ENCODE measurements around the gene PSMB5.
A peak's percentile ranks its signal among the peaks of the same experiment; 100 is the strongest.

The PSMB5 gene

GRCh38 chr14:22980672-22981089 lies 54.0 kb downstream of the PSMB5 start:
- Histone ChIP-seq H3K36me3 (replicated peaks; ENCODE audit: low read depth, low read length) (no peaks in the 10 kb centered on the region), H3K9ac (ENCODE audit: low read length) (peak overlapping the region; percentile 39; the same call in 1 of the 2 replicates), H3K4me3 (ENCODE audit: low read length) (peak overlapping the region; percentile 72), H4K20me1 (ENCODE audit: insufficient read depth, low read length) (no peaks in the 10 kb centered on the region), H3K27ac (ENCODE audit: low read length) (no peak overlapping the region), H3K4me1 (ENCODE audit: low read length) (peaks cover 5% of the 10 kb centered on the region), H3K27me3 (ENCODE audit: low read depth, low read length) (no peaks in the 10 kb centered on the region), H3K9me3 (ENCODE audit: insufficient read depth, low read length) (no peaks in the 10 kb centered on the region), H3K79me2 (ENCODE audit: low read length) (no peaks in the 10 kb centered on the region), H3K4me2 (ENCODE audit: low read length) (peak overlapping the region; percentile 57), H2AFZ (ENCODE audit: low read depth, low read length) (peak overlapping the region; percentile 61; the same call in 1 of the 2 replicates)
- TF ChIP-seq CTCF (IDR thresholded peaks at IDR 0.05; ENCODE audit: low read depth, low read length) (no peak), EZH2phosphoT487 (IDR thresholded peaks at IDR 0.05; ENCODE audit: low read depth) (no peak)

GRCh38 chr14:22979748-22980392 lies 54.8 kb downstream of the PSMB5 start:
- H3K9ac ChIP-seq (ENCODE audit: low read length): no peak overlapping the region
- peak overlapping the region; percentile 53 for H3K4me3 ChIP-seq (ENCODE audit: low read length)
- H3K79me2 ChIP-seq (ENCODE audit: low read length): no peaks in the 10 kb centered on the region
- no peaks in the 10 kb centered on the region for H4K20me1 ChIP-seq (ENCODE audit: insufficient read depth, low read length)
- H3K9me3 ChIP-seq (ENCODE audit: insufficient read depth, low read length): no peaks in the 10 kb centered on the region
- H3K4me2 ChIP-seq (ENCODE audit: low read length): peak overlapping the region; percentile 31; the same call in 1 of the 2 replicates
- no peak for TF ChIP-seq EZH2phosphoT487 (IDR thresholded peaks at IDR 0.05; ENCODE audit: low read depth)
- TF ChIP-seq CTCF (IDR thresholded peaks at IDR 0.05; ENCODE audit: low read depth, low read length): no peak
- H3K27me3 ChIP-seq (ENCODE audit: low read depth, low read length): no peaks in the 10 kb centered on the region
- peaks cover 5% of the 10 kb centered on the region for H3K4me1 ChIP-seq (ENCODE audit: low read length)
- H3K36me3 ChIP-seq (replicated peaks; ENCODE audit: low read depth, low read length): no peaks in the 10 kb centered on the region
- peak overlapping the region; percentile 77; the same call in 1 of the 2 replicates for H2AFZ ChIP-seq (ENCODE audit: low read depth, low read length)
- H3K27ac ChIP-seq (ENCODE audit: low read length): no peak overlapping the region

- H3K9ac ChIP-seq (ENCODE audit: low read length): no peak overlapping the region
- H3K36me3 ChIP-seq (replicated peaks; ENCODE audit: low read depth, low read length): no peaks in the 10 kb centered on the region
- H3K9me3 ChIP-seq (ENCODE audit: insufficient read depth, low read length): no peaks in the 10 kb centered on the region
- H3K79me2 ChIP-seq (ENCODE audit: low read length): no peaks in the 10 kb centered on the region
- no peak overlapping the region for H3K4me3 ChIP-seq (ENCODE audit: low read length)
- TF ChIP-seq CTCF (IDR thresholded peaks at IDR 0.05; ENCODE audit: low read depth, low read length) (no peak), EZH2phosphoT487 (IDR thresholded peaks at IDR 0.05; ENCODE audit: low read depth) (no peak)
- no peaks in the 10 kb centered on the region for H4K20me1 ChIP-seq (ENCODE audit: insufficient read depth, low read length)
- peaks cover 5% of the 10 kb centered on the region for H3K4me1 ChIP-seq (ENCODE audit: low read length)
- no peak overlapping the region for H2AFZ ChIP-seq (ENCODE audit: low read depth, low read length)
- H3K4me2 ChIP-seq (ENCODE audit: low read length): no peak overlapping the region
- H3K27me3 ChIP-seq (ENCODE audit: low read depth, low read length): no peaks in the 10 kb centered on the region
- no peak overlapping the region for H3K27ac ChIP-seq (ENCODE audit: low read length)
These were observed 55.6 kb downstream of the PSMB5 start for GRCh38 chr14:22978981-22979671.

GRCh38 chr14:22978487-22978837 lies 56.2 kb downstream of the PSMB5 start:
- H3K4me3 ChIP-seq (ENCODE audit: low read length): no peak overlapping the region
- no peak overlapping the region for H2AFZ ChIP-seq (ENCODE audit: low read depth, low read length)
- peaks cover 5% of the 10 kb centered on the region for H3K4me1 ChIP-seq (ENCODE audit: low read length)
- no peak for TF ChIP-seq CTCF (IDR thresholded peaks at IDR 0.05; ENCODE audit: low read depth, low read length)
- no peak for TF ChIP-seq EZH2phosphoT487 (IDR thresholded peaks at IDR 0.05; ENCODE audit: low read depth)
- no peak overlapping the region for H3K27ac ChIP-seq (ENCODE audit: low read length)
- no peak overlapping the region for H3K4me2 ChIP-seq (ENCODE audit: low read length)
- no peaks in the 10 kb centered on the region for H3K79me2 ChIP-seq (ENCODE audit: low read length)
- H3K27me3 ChIP-seq (ENCODE audit: low read depth, low read length): no peaks in the 10 kb centered on the region
- H3K36me3 ChIP-seq (replicated peaks; ENCODE audit: low read depth, low read length): no peaks in the 10 kb centered on the region
- H3K9ac ChIP-seq (ENCODE audit: low read length): no peak overlapping the region
- no peaks in the 10 kb centered on the region for H3K9me3 ChIP-seq (ENCODE audit: insufficient read depth, low read length)
- no peaks in the 10 kb centered on the region for H4K20me1 ChIP-seq (ENCODE audit: insufficient read depth, low read length)
